AG04450 (cell line): ENCODE data around the gene SUCLG2. TPM values are rescaled to one million over a fixed set of nuclear protein-coding genes. Genes with fewer than 3 reads are reported as not detected.

ENCODE experiments used
- CTCF ChIA-PET: fragments of 300-600, 350-600 bp; formaldehyde crosslinking; extraction: SDS; loops from one replicate; lab custom pipeline; 2022; ENCODE audit warnings: antibody characterized with exemption, inconsistent platforms; lab: Charles Lee
- POLR2A ChIA-PET: fragments of 350-600 bp; formaldehyde crosslinking; extraction: SDS; loops from one replicate; lab custom pipeline; 2021; ENCODE audit warnings: antibody characterized with exemption, inconsistent platforms; lab: Yijun Ruan, JAX
- DNase-seq: peaks from one replicate; pipeline ENCODE4 v3.0.0-alpha.2; 2011; ENCODE audit warnings: low read depth, low spot score
- H3K27ac ChIP-seq: one replicate; pipeline ENCODE4 v1.5.1; 2012; ENCODE audit warnings: low read depth, low read length, control low read depth
- H3K27me3 ChIP-seq: one replicate; pipeline ENCODE4 v1.6.0; 2012; ENCODE audit warnings: low read length; ENCODE audit not compliant: control insufficient read depth, insufficient read depth
- H3K4me3 ChIP-seq: 2 replicates; pipeline ENCODE4 v1.5.1; 2011; ENCODE audit warnings: mild to moderate bottlenecking, low read depth, low read length, control low read depth
- H3K9me3 ChIP-seq: 2 replicates; pipeline ENCODE4 v1.5.1; 2012; ENCODE audit warnings: low read length; ENCODE audit not compliant: control insufficient read depth, insufficient read depth
- CTCF ChIP-seq: IDR thresholded peaks from 2 replicates; pipeline ENCODE4 v1.5.1; 2011; ENCODE audit warnings: low read depth, low read length, control low read depth, inconsistent platforms
- polyA plus RNA-seq: library from polyadenylated mRNA; depleted of rRNA; stranded (reverse); fragments of >200 nt; gene quantifications from 2 replicates; pipeline ENCODE4 v1.2.3, GENCODE V29; 2011

Gene SUCLG2
- polyA plus RNA-seq, 1 experiment = 54.2 TPM

- POLR2A ChIA-PET = no interaction called here
- CTCF ChIA-PET = interaction anchor here (0.9 to 1.5 kb wide), 2 partner anchors 13 to 21 kb away, joined by 3 read pairs; no protein-coding TSS in a partner anchor
Measured at GRCh38 chr3:67418426-67419217, 235.8 kb downstream of the SUCLG2 start.

GRCh38 chr3:67416703-67417102 lies 237.7 kb downstream of the SUCLG2 start:
- DNase-seq = no peak
- peak; percentile 23 for TF ChIP-seq CTCF
- Histone ChIP-seq H3K9me3 (no peaks in the 10 kb centered on the region), H3K4me3 (no peak overlapping the region), H3K27me3 (no peaks in the 10 kb centered on the region), H3K27ac (no peak overlapping the region)
- POLR2A ChIA-PET = no interaction called here
- CTCF ChIA-PET = interaction anchor here (0.5 to 0.8 kb wide), 4 partner anchors 9 to 117 kb away, joined by 3 to 4 read pairs (median 4); no protein-coding TSS in a partner anchor

More at GRCh38 chr3:67418426-67419217, 235.8 kb downstream of the SUCLG2 start:
- Histone ChIP-seq H3K27me3 (no peaks in the 10 kb centered on the region), H3K4me3 (no peak overlapping the region), H3K9me3 (no peaks in the 10 kb centered on the region), H3K27ac (no peak overlapping the region)
- peak; percentile 6 for DNase-seq
- TF ChIP-seq CTCF = no peak

DNA sequence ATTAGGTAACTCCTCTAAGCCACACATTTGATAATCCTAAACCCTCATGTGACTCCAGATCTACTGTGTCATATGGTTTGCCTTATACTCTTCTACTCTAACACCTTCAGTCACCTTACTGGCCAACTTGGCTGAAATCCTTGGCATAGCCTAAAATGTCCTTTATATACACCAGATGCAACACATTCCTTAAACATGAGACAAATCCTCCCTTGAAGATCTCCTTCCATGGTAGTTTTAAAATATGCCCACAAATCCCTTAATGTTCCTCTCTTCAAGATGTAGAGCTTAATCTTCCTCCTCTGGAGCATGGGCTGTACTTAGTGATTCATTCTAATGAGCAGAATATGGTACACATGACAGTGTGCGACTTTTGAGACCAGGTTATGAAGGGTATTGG lies 238.9 kb downstream of the SUCLG2 start:
- no peak for TF ChIP-seq CTCF
- Histone ChIP-seq H3K27ac (no peak overlapping the region), H3K4me3 (no peak overlapping the region), H3K9me3 (no peaks in the 10 kb centered on the region), H3K27me3 (no peaks in the 10 kb centered on the region)
- ChIA-PET CTCF (no interaction called here), POLR2A (no interaction called here)
- DNase-seq = peak; percentile 18

- CTCF ChIA-PET = no interaction called here
- no peak for DNase-seq
- Histone ChIP-seq H3K27ac (no peak overlapping the region), H3K9me3 (no peaks in the 10 kb centered on the region), H3K27me3 (no peaks in the 10 kb centered on the region), H3K4me3 (no peak overlapping the region)
- POLR2A ChIA-PET = no interaction called here
- TF ChIP-seq CTCF = no peak
Measured at GRCh38 chr3:67414740-67415139, 239.7 kb downstream of the SUCLG2 start.

GRCh38 chr3:67405193-67405592 lies 249.2 kb downstream of the SUCLG2 start:
- CTCF ChIA-PET = interaction anchor here (1.1 kb wide), 1 partner anchor 13 kb away, joined by 3 read pairs; no protein-coding TSS in a partner anchor

More at GRCh38 chr3:67405193-67405592, 249.2 kb downstream of the SUCLG2 start:
- H3K4me3 ChIP-seq = no peak overlapping the region
- POLR2A ChIA-PET = no interaction called here
- no peak for TF ChIP-seq CTCF
- no peaks in the 10 kb centered on the region for H3K9me3 ChIP-seq
- DNase-seq = no peak
- H3K27ac ChIP-seq = no peak overlapping the region
- H3K27me3 ChIP-seq = no peaks in the 10 kb centered on the region
